Measurements from ENCODE around the gene TBX1. TPM values are rescaled to one million over a fixed set of nuclear protein-coding genes. Genes with fewer than 3 reads are reported as not detected.

The TBX1 gene
- total RNA-seq, 1 donor from 2014 or later: not detected

- TF ChIP-seq CTCF (conservative IDR thresholded peaks at IDR 0.05): no peak
- H3K4me3 Mint-ChIP-seq: no peak overlapping the region
- H3K4me1 Mint-ChIP-seq: peaks cover 4% of the 10 kb centered on the region
- peaks cover 2% of the 10 kb centered on the region for H3K27me3 Mint-ChIP-seq (ENCODE audit: low read depth)
- H3K27ac Mint-ChIP-seq (ENCODE audit: unreplicated experiment): no peak overlapping the region
- no peaks in the 10 kb centered on the region for H3K9me3 Mint-ChIP-seq
- no peaks in the 10 kb centered on the region for H3K36me3 Mint-ChIP-seq (ENCODE audit: low read depth)
- no peak for DNase-seq (ENCODE audit: low read depth, low spot score)
Measured at GRCh38 chr22:19744350-19745006, 16.1 kb upstream of the TBX1 start.

GRCh38 chr22:19745155-19746101 lies 15.2 kb upstream of the TBX1 start:
- Mint-ChIP-seq H3K36me3 (ENCODE audit: low read depth) (no peaks in the 10 kb centered on the region), H3K4me3 (no peak overlapping the region), H3K4me1 (peaks cover 4% of the 10 kb centered on the region), H3K9me3 (no peaks in the 10 kb centered on the region), H3K27me3 (ENCODE audit: low read depth) (peaks cover 2% of the 10 kb centered on the region), H3K27ac (ENCODE audit: unreplicated experiment) (no peak overlapping the region)
- no peak for TF ChIP-seq CTCF (conservative IDR thresholded peaks at IDR 0.05)
- DNase-seq (ENCODE audit: low read depth, low spot score): no peak

GRCh38 chr22:19746726-19747125 lies 13.9 kb upstream of the TBX1 start:
- TF ChIP-seq CTCF (conservative IDR thresholded peaks at IDR 0.05): no peak
- H3K36me3 Mint-ChIP-seq (ENCODE audit: low read depth): no peaks in the 10 kb centered on the region

GRCh38 chr22:19747551-19747950 lies 13.0 kb upstream of the TBX1 start:
- no peak for DNase-seq (ENCODE audit: low read depth, low spot score)
- H3K9me3 Mint-ChIP-seq: no peaks in the 10 kb centered on the region
- H3K36me3 Mint-ChIP-seq (ENCODE audit: low read depth): no peaks in the 10 kb centered on the region
- H3K4me3 Mint-ChIP-seq: no peak overlapping the region
- no peak overlapping the region for H3K27ac Mint-ChIP-seq (ENCODE audit: unreplicated experiment)
- H3K27me3 Mint-ChIP-seq (ENCODE audit: low read depth): peaks cover 9% of the 10 kb centered on the region
- no peak for TF ChIP-seq CTCF (conservative IDR thresholded peaks at IDR 0.05)
- peaks cover 4% of the 10 kb centered on the region for H3K4me1 Mint-ChIP-seq

More at GRCh38 chr22:19746726-19747125, 13.9 kb upstream of the TBX1 start:
- Mint-ChIP-seq H3K4me1 (peaks cover 4% of the 10 kb centered on the region), H3K4me3 (no peak overlapping the region), H3K9me3 (no peaks in the 10 kb centered on the region), H3K27ac (ENCODE audit: unreplicated experiment) (no peak overlapping the region), H3K27me3 (ENCODE audit: low read depth) (peaks cover 4% of the 10 kb centered on the region)
- DNase-seq (ENCODE audit: low read depth, low spot score): no peak

GRCh38 chr22:19748139-19748538 lies 12.4 kb upstream of the TBX1 start:
- H3K27ac Mint-ChIP-seq (ENCODE audit: unreplicated experiment): no peak overlapping the region
- no peak overlapping the region for H3K4me3 Mint-ChIP-seq
- H3K9me3 Mint-ChIP-seq: no peaks in the 10 kb centered on the region
- no peaks in the 10 kb centered on the region for H3K36me3 Mint-ChIP-seq (ENCODE audit: low read depth)
- H3K4me1 Mint-ChIP-seq: peaks cover 4% of the 10 kb centered on the region
- peaks cover 15% of the 10 kb centered on the region for H3K27me3 Mint-ChIP-seq (ENCODE audit: low read depth)
- no peak for DNase-seq (ENCODE audit: low read depth, low spot score)
- TF ChIP-seq CTCF (conservative IDR thresholded peaks at IDR 0.05): no peak
